ENCODE results near the gene EMC9. TPM values are rescaled to one million over a fixed set of nuclear protein-coding genes. Genes with fewer than 3 reads are reported as not detected.

Gene EMC9
- total RNA-seq, 1 donor, result 9.9 TPM

GRCh38 chr14:24144451-24144850 lies 3.1 kb upstream of the EMC9 start:
- no peak for TF ChIP-seq CTCF (IDR thresholded peaks at IDR 0.05; ENCODE audit: insufficient read depth, low read depth, low read length)
- no peak for DNase-seq (ENCODE audit: low read depth)
- no peak overlapping the region for H3K4me3 ChIP-seq (ENCODE audit: low read depth, low read length)

DNA sequence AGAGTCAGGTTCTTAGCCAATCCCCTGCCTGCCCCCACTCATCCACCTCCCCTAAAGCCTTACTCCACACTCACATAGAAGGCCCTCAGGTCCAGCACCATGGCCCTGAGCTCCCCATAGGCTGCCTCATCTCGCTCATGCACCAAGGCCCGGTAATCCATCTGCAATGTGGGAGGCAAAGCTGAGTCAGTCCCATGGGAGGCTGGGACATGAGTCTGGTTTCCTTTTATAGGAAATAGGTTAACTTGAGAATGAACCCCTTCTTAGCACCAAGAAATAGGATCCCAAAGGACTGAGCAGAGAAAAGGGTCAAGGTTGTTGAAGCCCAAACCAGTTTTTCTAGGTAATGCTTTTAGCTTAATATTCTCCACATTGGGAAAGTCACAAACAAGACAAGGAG lies 2.1 kb upstream of the EMC9 start:
- H3K4me3 ChIP-seq (ENCODE audit: low read depth, low read length), result no peak overlapping the region
- TF ChIP-seq CTCF (IDR thresholded peaks at IDR 0.05; ENCODE audit: insufficient read depth, low read depth, low read length), result no peak

GRCh38 chr14:24139272-24139934 lies 2.0 kb downstream of the EMC9 start:
- H3K4me3 ChIP-seq (ENCODE audit: low read depth, low read length), result peak overlapping the region; percentile 18
- DNase-seq (ENCODE audit: low read depth), result no peak
- no peak for TF ChIP-seq CTCF (IDR thresholded peaks at IDR 0.05; ENCODE audit: insufficient read depth, low read depth, low read length)

More for the DNA sequence above, 2.1 kb upstream of the EMC9 start:
- peak; percentile 16 for DNase-seq (ENCODE audit: low read depth)

DNA sequence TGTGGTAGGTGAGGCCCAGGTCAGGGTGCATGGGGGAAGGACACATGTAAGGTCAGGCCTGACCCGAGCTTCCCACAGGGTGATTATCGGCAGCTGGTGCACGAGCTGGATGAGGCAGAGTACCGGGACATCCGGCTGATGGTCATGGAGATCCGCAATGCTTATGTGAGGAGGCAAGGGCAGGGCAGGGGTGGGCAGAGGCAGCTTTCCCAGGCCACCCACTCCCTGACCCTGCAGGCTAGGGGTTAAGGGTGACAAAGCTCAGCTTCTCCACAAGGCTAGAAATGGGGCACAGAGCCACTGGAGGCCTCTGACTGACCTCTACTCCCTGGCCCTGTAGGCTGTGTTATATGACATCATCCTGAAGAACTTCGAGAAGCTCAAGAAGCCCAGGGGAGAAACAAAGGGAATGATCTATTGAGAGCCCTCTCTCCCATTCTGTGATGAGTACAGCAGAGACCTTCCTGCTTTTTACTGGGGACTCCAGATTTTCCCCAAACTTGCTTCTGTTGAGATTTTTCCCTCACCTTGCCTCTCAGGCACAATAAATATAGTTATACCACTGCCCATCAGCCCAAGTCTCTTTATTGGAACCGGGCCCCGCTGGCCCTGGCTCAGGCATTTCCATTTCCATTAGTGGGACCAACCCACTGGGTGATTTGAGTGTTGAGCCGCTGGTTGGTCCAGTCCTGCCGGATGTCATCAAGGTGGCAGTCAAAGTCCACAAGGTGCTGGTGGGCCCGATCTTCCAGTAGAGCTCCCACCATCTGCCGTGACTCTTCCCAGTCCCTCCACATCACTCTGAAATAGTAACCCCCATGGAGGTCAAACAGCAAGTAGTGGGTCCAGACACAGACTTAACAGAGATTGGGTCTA lies 2.8 kb downstream of the EMC9 start:
- DNase-seq (ENCODE audit: low read depth), result no peak
- H3K4me3 ChIP-seq (ENCODE audit: low read depth, low read length), result no peak overlapping the region
- no peak for TF ChIP-seq CTCF (IDR thresholded peaks at IDR 0.05; ENCODE audit: insufficient read depth, low read depth, low read length)

DNA sequence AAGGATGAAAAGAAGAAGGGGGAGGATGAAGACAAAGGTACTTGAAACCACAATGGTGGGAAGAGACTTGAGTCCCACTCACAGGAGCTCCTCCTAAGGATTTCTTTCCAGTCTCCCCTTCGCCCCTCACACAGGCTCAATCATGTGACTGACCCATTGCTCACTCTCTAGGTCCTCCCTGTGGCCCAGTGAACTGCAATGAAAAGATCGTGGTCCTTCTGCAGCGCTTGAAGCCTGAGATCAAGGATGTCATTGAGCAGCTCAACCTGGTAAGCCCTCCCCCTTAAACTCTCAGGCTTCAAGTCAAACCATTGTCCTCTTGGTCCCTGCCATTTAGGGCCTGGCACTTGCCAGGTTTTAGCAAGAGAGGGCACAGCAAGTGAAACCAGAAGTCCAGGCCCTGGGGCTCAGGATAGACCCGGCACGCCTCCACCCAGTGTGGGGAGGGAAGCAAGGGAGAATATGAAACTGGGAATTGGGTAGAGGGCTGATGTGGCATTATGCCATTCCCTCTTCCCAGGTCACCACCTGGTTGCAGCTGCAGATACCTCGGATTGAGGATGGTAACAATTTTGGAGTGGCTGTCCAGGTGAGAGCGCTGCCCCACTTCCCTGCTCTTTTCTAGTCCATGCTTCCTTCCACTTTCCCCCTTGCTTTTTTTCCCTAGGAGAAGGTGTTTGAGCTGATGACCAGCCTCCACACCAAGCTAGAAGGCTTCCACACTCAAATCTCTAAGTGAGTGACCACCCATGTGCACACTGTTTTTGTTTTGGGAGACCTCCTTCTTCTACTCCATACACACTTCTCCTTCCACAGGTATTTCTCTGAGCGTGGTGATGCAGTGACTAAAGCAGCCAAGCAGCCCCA lies 3.6 kb downstream of the EMC9 start:
- TF ChIP-seq CTCF (IDR thresholded peaks at IDR 0.05; ENCODE audit: insufficient read depth, low read depth, low read length), result no peak
- no peak for DNase-seq (ENCODE audit: low read depth)
- H3K4me3 ChIP-seq (ENCODE audit: low read depth, low read length), result no peak overlapping the region

DNA sequence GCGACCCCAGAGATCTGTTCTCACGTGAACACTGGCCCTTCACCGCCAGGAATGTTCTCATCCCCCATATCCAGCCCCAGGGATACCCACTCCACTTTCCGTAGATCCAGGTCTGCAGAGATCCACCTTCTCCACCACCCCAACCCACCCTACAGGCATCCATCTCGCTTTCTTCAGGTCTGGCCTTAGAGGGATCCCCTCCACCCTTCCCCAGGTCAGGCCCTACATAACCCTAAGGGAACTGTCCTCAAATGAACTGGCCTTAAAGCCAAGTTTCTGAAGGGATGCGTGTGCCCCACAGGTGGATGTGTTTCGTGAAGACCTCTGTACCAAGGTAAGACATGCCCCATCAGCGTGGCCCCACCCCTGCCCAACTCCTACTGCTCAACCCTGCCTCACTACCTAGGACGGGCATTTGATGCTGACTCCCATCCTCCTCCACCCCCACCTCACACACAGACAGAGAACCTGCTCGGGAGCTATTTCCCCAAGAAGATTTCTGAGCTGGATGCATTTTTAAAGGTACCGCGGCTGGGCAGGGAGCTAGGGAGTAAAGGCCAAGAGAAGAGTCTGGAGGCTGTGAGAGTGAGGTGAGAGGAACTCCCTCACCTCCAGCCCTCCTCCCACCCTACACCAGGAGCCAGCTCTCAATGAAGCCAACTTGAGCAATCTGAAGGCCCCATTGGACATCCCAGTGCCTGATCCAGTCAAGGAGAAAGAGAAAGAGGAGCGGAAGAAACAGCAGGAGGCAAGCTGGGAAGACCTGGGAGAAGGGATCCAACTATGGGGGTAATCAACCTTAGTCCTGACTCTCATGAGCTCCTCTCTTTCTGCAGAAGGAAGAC lies 4.5 kb downstream of the EMC9 start:
- H3K4me3 ChIP-seq (ENCODE audit: low read depth, low read length), result peak overlapping the region; percentile 68
- no peak for DNase-seq (ENCODE audit: low read depth)
- no peak for TF ChIP-seq CTCF (IDR thresholded peaks at IDR 0.05; ENCODE audit: insufficient read depth, low read depth, low read length)
